ENCODE results near the gene PC. TPM values are rescaled to one million over a fixed set of nuclear protein-coding genes. Genes with fewer than 3 reads are reported as not detected.

The PC gene
- polyA plus RNA-seq, 1 of the 3 experiments (the other 2 are of a cell fraction) = 9.7 TPM

DNA sequence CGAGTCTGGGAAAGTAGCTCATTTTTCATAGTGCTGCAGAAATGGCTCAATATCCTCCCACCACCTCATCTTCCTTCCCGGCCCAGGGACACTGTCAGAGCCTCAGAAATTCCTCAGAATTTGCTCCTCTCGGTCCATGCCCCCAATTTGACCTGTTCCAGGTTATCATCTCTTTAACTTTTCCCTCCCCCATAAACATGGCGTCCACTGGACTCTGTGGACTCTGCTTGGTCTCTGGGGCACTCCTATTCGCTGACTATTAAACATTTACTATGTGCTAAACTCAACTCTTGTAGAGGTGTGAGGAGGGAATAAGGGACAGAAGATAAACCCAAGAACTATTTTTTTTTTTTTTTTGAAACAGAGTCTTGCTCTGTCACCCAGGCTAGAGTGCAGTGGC, 8.2 kb upstream of the PC start:
- Histone ChIP-seq H3K36me3 (replicated peaks in 1 of 2; ENCODE audit: control insufficient read depth in 1 of 2, insufficient read depth in 2 of 2, low read length in 1 of 2) (no peaks in the 10 kb centered on the region), H3K79me2 (ENCODE audit: insufficient read depth) (no peaks in the 10 kb centered on the region), H3K27ac (ENCODE audit: low read depth in 2 of 2, low read length in 1 of 2) (no peak overlapping the region), H3K9ac (no peak overlapping the region), H3K9me3 (no peaks in the 10 kb centered on the region), H3K27me3 (ENCODE audit: insufficient read depth) (no peaks in the 10 kb centered on the region), H4K20me1 (ENCODE audit: insufficient read depth) (no peaks in the 10 kb centered on the region), H3K4me2 (no peak overlapping the region), H2AFZ (ENCODE audit: low read depth) (no peak overlapping the region), H3K9me2 (no peaks in the 10 kb centered on the region), H3K4me3 (ENCODE audit: low read depth in 2 of 2, low read length in 1 of 2) (no peak overlapping the region), H3F3A (replicated peaks; ENCODE audit: insufficient read depth) (peaks cover 26% of the 10 kb centered on the region), H3K4me1 (ENCODE audit: control insufficient read depth in 1 of 2, insufficient read depth in 2 of 2, low read depth in 1 of 2, low read length in 1 of 2) (peaks cover 0 to 24% of the 10 kb centered on the region in 2 experiments; a peak in 3 of 4 replicates)
- TF ChIP-seq ZBTB33 (IDR thresholded peaks at IDR 0.05; ENCODE audit: borderline replicate concordance, low read depth) (no peak), JUND (IDR thresholded peaks at IDR 0.05) (no peak), RXRA (IDR thresholded peaks at IDR 0.05; ENCODE audit: borderline replicate concordance, low read depth) (no peak), EZH2phosphoT487 (IDR thresholded peaks at IDR 0.05; ENCODE audit: borderline replicate concordance, low read depth) (no peak), TEAD4 (IDR thresholded peaks at IDR 0.05; ENCODE audit: borderline replicate concordance, insufficient read depth) (no peak), TCF12 (IDR thresholded peaks at IDR 0.05) (no peak), FOXM1 (IDR thresholded peaks at IDR 0.05; ENCODE audit: low read depth) (no peak), TAF1 (IDR thresholded peaks at IDR 0.05; ENCODE audit: borderline replicate concordance, low read depth, low read length) (no peak), GABPA (IDR thresholded peaks at IDR 0.05; ENCODE audit: low read depth) (no peak), EP300 (IDR thresholded peaks at IDR 0.05; ENCODE audit: borderline replicate concordance in 1 of 2, low read depth in 1 of 2, low read length in 1 of 2) (no peak), POLR2AphosphoS5 (IDR thresholded peaks at IDR 0.05; ENCODE audit: low read depth, low read length) (no peak)
- TF ChIP-seq, protein P1, sequence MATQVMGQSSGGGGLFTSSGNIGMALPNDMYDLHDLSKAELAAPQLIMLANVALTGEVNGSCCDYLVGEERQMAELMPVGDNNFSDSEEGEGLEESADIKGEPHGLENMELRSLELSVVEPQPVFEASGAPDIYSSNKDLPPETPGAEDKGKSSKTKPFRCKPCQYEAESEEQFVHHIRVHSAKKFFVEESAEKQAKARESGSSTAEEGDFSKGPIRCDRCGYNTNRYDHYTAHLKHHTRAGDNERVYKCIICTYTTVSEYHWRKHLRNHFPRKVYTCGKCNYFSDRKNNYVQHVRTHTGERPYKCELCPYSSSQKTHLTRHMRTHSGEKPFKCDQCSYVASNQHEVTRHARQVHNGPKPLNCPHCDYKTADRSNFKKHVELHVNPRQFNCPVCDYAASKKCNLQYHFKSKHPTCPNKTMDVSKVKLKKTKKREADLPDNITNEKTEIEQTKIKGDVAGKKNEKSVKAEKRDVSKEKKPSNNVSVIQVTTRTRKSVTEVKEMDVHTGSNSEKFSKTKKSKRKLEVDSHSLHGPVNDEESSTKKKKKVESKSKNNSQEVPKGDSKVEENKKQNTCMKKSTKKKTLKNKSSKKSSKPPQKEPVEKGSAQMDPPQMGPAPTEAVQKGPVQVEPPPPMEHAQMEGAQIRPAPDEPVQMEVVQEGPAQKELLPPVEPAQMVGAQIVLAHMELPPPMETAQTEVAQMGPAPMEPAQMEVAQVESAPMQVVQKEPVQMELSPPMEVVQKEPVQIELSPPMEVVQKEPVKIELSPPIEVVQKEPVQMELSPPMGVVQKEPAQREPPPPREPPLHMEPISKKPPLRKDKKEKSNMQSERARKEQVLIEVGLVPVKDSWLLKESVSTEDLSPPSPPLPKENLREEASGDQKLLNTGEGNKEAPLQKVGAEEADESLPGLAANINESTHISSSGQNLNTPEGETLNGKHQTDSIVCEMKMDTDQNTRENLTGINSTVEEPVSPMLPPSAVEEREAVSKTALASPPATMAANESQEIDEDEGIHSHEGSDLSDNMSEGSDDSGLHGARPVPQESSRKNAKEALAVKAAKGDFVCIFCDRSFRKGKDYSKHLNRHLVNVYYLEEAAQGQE (IDR thresholded peaks at IDR 0.05; ENCODE audit: low read depth, low read length) = no peak
- TF ChIP-seq, protein P2, sequence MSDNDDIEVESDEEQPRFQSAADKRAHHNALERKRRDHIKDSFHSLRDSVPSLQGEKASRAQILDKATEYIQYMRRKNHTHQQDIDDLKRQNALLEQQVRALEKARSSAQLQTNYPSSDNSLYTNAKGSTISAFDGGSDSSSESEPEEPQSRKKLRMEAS (IDR thresholded peaks at IDR 0.05; ENCODE audit: low read depth) = no peak
- TF ChIP-seq, protein P3, sequence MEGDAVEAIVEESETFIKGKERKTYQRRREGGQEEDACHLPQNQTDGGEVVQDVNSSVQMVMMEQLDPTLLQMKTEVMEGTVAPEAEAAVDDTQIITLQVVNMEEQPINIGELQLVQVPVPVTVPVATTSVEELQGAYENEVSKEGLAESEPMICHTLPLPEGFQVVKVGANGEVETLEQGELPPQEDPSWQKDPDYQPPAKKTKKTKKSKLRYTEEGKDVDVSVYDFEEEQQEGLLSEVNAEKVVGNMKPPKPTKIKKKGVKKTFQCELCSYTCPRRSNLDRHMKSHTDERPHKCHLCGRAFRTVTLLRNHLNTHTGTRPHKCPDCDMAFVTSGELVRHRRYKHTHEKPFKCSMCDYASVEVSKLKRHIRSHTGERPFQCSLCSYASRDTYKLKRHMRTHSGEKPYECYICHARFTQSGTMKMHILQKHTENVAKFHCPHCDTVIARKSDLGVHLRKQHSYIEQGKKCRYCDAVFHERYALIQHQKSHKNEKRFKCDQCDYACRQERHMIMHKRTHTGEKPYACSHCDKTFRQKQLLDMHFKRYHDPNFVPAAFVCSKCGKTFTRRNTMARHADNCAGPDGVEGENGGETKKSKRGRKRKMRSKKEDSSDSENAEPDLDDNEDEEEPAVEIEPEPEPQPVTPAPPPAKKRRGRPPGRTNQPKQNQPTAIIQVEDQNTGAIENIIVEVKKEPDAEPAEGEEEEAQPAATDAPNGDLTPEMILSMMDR (IDR thresholded peaks at IDR 0.05) = no peak
- TF ChIP-seq, protein P4, sequence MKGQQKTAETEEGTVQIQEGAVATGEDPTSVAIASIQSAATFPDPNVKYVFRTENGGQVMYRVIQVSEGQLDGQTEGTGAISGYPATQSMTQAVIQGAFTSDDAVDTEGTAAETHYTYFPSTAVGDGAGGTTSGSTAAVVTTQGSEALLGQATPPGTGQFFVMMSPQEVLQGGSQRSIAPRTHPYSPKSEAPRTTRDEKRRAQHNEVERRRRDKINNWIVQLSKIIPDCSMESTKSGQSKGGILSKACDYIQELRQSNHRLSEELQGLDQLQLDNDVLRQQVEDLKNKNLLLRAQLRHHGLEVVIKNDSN (IDR thresholded peaks at IDR 0.05; ENCODE audit: borderline replicate concordance, low read depth) = no peak
- TF ChIP-seq, protein P5, sequence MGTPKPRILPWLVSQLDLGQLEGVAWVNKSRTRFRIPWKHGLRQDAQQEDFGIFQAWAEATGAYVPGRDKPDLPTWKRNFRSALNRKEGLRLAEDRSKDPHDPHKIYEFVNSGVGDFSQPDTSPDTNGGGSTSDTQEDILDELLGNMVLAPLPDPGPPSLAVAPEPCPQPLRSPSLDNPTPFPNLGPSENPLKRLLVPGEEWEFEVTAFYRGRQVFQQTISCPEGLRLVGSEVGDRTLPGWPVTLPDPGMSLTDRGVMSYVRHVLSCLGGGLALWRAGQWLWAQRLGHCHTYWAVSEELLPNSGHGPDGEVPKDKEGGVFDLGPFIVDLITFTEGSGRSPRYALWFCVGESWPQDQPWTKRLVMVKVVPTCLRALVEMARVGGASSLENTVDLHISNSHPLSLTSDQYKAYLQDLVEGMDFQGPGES (IDR thresholded peaks at IDR 0.05; ENCODE audit: low read depth, low read length) = no peak
- TF ChIP-seq, protein P6, sequence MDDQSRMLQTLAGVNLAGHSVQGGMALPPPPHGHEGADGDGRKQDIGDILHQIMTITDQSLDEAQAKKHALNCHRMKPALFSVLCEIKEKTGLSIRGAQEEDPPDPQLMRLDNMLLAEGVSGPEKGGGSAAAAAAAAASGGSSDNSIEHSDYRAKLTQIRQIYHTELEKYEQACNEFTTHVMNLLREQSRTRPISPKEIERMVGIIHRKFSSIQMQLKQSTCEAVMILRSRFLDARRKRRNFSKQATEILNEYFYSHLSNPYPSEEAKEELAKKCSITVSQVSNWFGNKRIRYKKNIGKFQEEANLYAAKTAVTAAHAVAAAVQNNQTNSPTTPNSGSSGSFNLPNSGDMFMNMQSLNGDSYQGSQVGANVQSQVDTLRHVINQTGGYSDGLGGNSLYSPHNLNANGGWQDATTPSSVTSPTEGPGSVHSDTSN (IDR thresholded peaks at IDR 0.05) = no peak
- DNase-seq = no peak
- WGBS (ENCODE audit: low lambda C conversion rate) = 80% methylated on average over 5 of the region's 5 CpGs
- ChIA-PET POLR2A (no interaction called here), CTCF (interaction anchor here (0.8 to 10.2 kb wide), 3 partner anchors 9 to 251 kb away, joined by 3 to 54 read pairs (median 3); partner anchors contain the start of gene C11orf86)

All from SK-N-SH (cell line).